NCI-H1694 treated with DMSO at 0.1 percent for 48 hours (cell line): Measurements from ENCODE around the gene SLC11A1.

Source experiments
- DNase-seq: peaks from one replicate; lab custom pipeline; 2025; lab: John Stamatoyannopoulos, UW

Gene SLC11A1

GRCh38 chr2:218367415-218368149 lies 14.5 kb upstream of the SLC11A1 start:
- no peak for DNase-seq

GRCh38 chr2:218368150-218368528 lies 13.9 kb upstream of the SLC11A1 start:
- no peak for DNase-seq

- no peak for DNase-seq
These were observed 13.4 kb upstream of the SLC11A1 start for GRCh38 chr2:218368621-218369153.

- DNase-seq, result peak; percentile 9
These were observed 12.7 kb upstream of the SLC11A1 start for GRCh38 chr2:218369330-218369729.

- DNase-seq, result no peak
These were observed 11.5 kb upstream of the SLC11A1 start for GRCh38 chr2:218370410-218371063.

GRCh38 chr2:218371983-218372350 lies 10.1 kb upstream of the SLC11A1 start:
- no peak for DNase-seq

GRCh38 chr2:218374795-218375194 lies 7.3 kb upstream of the SLC11A1 start:
- no peak for DNase-seq

GRCh38 chr2:218375212-218375611 lies 6.9 kb upstream of the SLC11A1 start:
- DNase-seq, result no peak

GRCh38 chr2:218378053-218378452 lies 4.0 kb upstream of the SLC11A1 start:
- DNase-seq, result no peak

GRCh38 chr2:218382785-218383184 lies 712 bp downstream of the SLC11A1 start:
- DNase-seq, result no peak

GRCh38 chr2:218383892-218384519 lies 1.9 kb downstream of the SLC11A1 start:
- no peak for DNase-seq

GRCh38 chr2:218384975-218385374 lies 2.9 kb downstream of the SLC11A1 start:
- DNase-seq, result no peak

- no peak for DNase-seq
These were observed 4.7 kb downstream of the SLC11A1 start for GRCh38 chr2:218386505-218387368.

GRCh38 chr2:218387369-218388194 lies 5.5 kb downstream of the SLC11A1 start:
- DNase-seq, result peak; percentile 45

GRCh38 chr2:218389333-218390150 lies 7.5 kb downstream of the SLC11A1 start:
- no peak for DNase-seq

- no peak for DNase-seq
These were observed 9.1 kb downstream of the SLC11A1 start for GRCh38 chr2:218391202-218391601.

- no peak for DNase-seq
These were observed 10.4 kb downstream of the SLC11A1 start for GRCh38 chr2:218392459-218392858.

- no peak for DNase-seq
These were observed 10.9 kb downstream of the SLC11A1 start for GRCh38 chr2:218392891-218393462.

GRCh38 chr2:218393750-218394290 lies 11.7 kb downstream of the SLC11A1 start:
- no peak for DNase-seq
